PFSK-1 (cell line): ENCODE data around the gene PSME2.

Experiments
- POLR2AphosphoS5 ChIP-seq: IDR thresholded peaks from 2 replicates; pipeline ENCODE4 v1.6.1; 2012; ENCODE audit warnings: low read depth, mild to moderate bottlenecking, control low read depth, low read length, moderate library complexity
- TAF1 ChIP-seq: IDR thresholded peaks from 2 replicates; pipeline ENCODE4 v1.6.1; 2012; ENCODE audit warnings: low read length, control low read depth, borderline replicate concordance; ENCODE audit not compliant: insufficient read depth

DNA sequence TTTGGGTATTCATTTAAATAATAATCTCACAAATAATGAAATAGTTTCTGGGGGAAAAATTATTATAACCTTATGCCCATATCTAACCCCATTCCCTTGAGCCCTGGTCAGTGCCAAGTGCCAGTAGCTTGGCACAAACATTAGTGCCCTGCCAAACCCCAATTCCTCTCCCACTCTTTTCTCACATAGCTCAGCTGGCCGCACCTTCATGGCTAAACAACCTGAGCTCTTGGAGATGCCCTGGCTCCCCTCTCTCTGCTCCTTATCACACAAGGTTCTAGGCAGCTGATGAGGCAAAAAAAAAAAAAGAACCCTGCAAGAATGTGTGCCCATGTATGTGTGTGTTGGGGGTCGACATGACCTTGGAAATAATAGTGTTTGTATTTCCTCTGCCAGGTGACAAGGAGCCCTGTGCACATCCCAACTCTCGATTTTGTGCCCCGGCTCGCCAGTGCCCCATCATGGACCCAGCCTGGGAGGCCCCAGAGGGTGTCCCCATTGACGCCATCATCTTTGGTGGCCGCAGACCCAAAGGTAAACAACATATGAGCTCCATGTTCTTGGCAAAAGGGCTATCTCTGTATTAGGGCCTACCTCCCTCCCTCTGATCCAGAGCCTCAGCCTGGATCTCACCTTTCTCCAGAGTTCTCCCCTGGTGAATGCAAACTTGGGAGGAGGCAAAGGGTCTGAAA is 43.9 kb downstream of the PSME2 start:
- TF ChIP-seq TAF1 (no peak), POLR2AphosphoS5 (no peak)
